Osteoblast (primary cell): ENCODE results near the gene MDFI. TPM values are rescaled to one million over a fixed set of nuclear protein-coding genes. Genes with fewer than 3 reads are reported as not detected.

Experiments used
- DNase-seq: peaks from one replicate; pipeline ENCODE4 v3.0.0; 2011; ENCODE audit warnings: low spot score, mixed read lengths; ENCODE audit not compliant: insufficient read length; ENCODE audit errors: missing footprints
- H2AFZ ChIP-seq: 2 replicates; pipeline ENCODE4 v1.6.0; 2011; ENCODE audit warnings: mild to moderate bottlenecking, low read length
- H3K27ac ChIP-seq: 2 replicates; pipeline ENCODE4 v1.5.1; 2011; ENCODE audit warnings: mild to moderate bottlenecking, low read depth, low read length, moderate library complexity
- H3K27me3 ChIP-seq: 2 replicates; pipeline ENCODE4 v1.6.0; 2012; ENCODE audit warnings: mild to moderate bottlenecking, control low read depth, inconsistent platforms, low read length, moderate library complexity; ENCODE audit not compliant: insufficient read depth
- H3K36me3 ChIP-seq: 2 replicates; pipeline ENCODE4 v1.5.1; 2011; ENCODE audit warnings: mild to moderate bottlenecking, low read length, control low read depth, moderate library complexity; ENCODE audit not compliant: insufficient read depth
- H3K4me1 ChIP-seq: 2 replicates; pipeline ENCODE4 v1.5.1; 2011; ENCODE audit warnings: mild to moderate bottlenecking, low read length, control low read depth, moderate library complexity; ENCODE audit not compliant: insufficient read depth
- H3K4me2 ChIP-seq: 2 replicates; pipeline ENCODE4 v1.6.0; 2011; ENCODE audit warnings: mild to moderate bottlenecking, low read length; ENCODE audit not compliant: insufficient read depth
- H3K4me3 ChIP-seq: fragments of 200-600 bp; sonication (generic); 3 replicates; pipeline ENCODE4 v1.5.1; 2012; ENCODE audit warnings: mild to moderate bottlenecking, low read length, inconsistent platforms; ENCODE audit not compliant: insufficient read depth
- H3K79me2 ChIP-seq: 2 replicates; pipeline ENCODE4 v1.6.0; 2012; ENCODE audit warnings: mild to moderate bottlenecking, low read length, control low read depth, inconsistent platforms; ENCODE audit not compliant: insufficient read depth
- H3K9me3 ChIP-seq: 2 replicates; pipeline ENCODE4 v1.5.1; 2011; ENCODE audit warnings: low read depth, low read length, control low read depth
- H4K20me1 ChIP-seq: 2 replicates; pipeline ENCODE4 v1.6.0; 2012; ENCODE audit warnings: mild to moderate bottlenecking, low read length, control low read depth; ENCODE audit not compliant: insufficient read depth
- total RNA-seq: library from RNA; depleted of rRNA; stranded (reverse); fragments of >200 nt; gene quantifications from 2 replicates; pipeline ENCODE4 v1.2.3, GENCODE V29; 2012
- TF ChIP-seq, protein P1 (sequence below): IDR thresholded peaks from 2 replicates; pipeline ENCODE4 v1.5.1; 2011; ENCODE audit warnings: mild to moderate bottlenecking, low read depth, low read length, moderate library complexity; ENCODE audit errors: extremely low read depth

Gene MDFI
- total RNA-seq, 1 donor = 0.72 TPM

DNA sequence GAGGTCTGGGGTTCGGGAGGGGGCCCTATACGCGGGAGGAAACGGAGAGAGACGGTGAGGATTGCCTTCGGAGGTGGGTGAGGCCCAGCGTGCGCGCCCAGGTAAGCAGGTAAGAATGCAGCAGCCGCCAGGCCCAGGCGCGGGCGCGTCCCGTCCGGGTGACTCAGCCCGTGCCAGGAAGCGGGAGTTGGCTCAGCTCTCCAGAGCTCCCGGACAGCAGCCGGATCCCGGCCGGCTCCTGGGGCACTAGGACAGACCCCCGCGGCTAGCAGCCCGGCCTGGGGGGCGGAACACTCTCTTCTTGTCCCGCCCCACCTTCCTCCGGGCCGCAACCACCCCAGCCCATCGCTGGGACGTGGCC is 1.5 kb upstream of the MDFI start:
- no peak overlapping the region for H3K4me2 ChIP-seq
- no peaks in the 10 kb centered on the region for H3K79me2 ChIP-seq
- no peak overlapping the region for H3K4me3 ChIP-seq
- H3K27ac ChIP-seq = no peak overlapping the region
- DNase-seq = peak; percentile 90
- H2AFZ ChIP-seq = no peak overlapping the region
- TF ChIP-seq, protein P1, sequence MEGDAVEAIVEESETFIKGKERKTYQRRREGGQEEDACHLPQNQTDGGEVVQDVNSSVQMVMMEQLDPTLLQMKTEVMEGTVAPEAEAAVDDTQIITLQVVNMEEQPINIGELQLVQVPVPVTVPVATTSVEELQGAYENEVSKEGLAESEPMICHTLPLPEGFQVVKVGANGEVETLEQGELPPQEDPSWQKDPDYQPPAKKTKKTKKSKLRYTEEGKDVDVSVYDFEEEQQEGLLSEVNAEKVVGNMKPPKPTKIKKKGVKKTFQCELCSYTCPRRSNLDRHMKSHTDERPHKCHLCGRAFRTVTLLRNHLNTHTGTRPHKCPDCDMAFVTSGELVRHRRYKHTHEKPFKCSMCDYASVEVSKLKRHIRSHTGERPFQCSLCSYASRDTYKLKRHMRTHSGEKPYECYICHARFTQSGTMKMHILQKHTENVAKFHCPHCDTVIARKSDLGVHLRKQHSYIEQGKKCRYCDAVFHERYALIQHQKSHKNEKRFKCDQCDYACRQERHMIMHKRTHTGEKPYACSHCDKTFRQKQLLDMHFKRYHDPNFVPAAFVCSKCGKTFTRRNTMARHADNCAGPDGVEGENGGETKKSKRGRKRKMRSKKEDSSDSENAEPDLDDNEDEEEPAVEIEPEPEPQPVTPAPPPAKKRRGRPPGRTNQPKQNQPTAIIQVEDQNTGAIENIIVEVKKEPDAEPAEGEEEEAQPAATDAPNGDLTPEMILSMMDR = no peak
- H3K9me3 ChIP-seq = no peaks in the 10 kb centered on the region
- H3K27me3 ChIP-seq = peaks cover 78% of the 10 kb centered on the region
- H3K36me3 ChIP-seq = no peaks in the 10 kb centered on the region
- no peaks in the 10 kb centered on the region for H3K4me1 ChIP-seq
- H4K20me1 ChIP-seq = no peaks in the 10 kb centered on the region

DNA sequence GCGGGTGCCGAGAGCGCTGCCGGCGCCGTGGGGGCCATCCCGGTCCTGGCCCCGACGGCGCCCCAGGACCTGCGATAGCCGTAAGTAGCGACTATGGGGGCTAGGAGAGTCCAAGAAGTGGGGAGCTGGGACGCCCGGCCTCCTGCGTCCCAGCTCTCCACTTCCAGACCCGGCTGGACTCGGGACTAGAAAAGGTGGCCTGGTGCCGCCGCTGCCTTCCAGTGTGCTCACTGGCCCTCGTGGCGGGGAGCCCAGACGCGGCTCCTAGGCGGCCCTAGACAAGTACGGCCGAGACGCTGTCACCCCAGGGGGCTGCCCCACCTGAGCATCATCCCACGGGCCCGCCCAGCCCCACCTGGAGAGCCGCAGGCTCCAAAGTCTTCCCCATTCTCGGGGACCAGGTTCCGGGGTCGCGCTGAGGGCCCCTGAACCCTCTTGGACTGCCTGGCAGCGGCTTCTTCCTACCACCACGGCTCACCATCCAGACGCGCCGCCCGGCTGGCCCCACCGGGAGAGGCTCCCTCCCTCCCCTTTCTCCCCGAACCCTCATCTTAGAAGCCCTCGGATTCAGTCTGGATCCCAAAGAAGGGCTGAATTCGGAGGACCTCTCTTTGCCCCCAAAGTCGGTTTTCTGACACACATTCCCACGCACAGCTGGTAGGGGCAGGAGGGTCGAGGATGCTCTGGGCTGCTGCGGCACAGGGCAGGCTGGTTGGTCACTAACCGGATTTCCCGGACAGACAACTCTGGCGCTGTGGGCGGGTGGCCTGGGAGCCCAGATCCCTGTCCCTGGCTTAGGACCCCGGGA is 870 bp upstream of the MDFI start:
- no peaks in the 10 kb centered on the region for H3K36me3 ChIP-seq
- H2AFZ ChIP-seq = no peak overlapping the region
- H3K79me2 ChIP-seq = no peaks in the 10 kb centered on the region
- peak; percentile 89 for DNase-seq
- no peak overlapping the region for H3K4me2 ChIP-seq
- H3K4me1 ChIP-seq = no peaks in the 10 kb centered on the region
- H3K9me3 ChIP-seq = no peaks in the 10 kb centered on the region
- no peak overlapping the region for H3K4me3 ChIP-seq
- no peaks in the 10 kb centered on the region for H4K20me1 ChIP-seq
- no peak overlapping the region for H3K27ac ChIP-seq
- TF ChIP-seq, protein P1 = no peak
- H3K27me3 ChIP-seq = peaks cover 80% of the 10 kb centered on the region

DNA sequence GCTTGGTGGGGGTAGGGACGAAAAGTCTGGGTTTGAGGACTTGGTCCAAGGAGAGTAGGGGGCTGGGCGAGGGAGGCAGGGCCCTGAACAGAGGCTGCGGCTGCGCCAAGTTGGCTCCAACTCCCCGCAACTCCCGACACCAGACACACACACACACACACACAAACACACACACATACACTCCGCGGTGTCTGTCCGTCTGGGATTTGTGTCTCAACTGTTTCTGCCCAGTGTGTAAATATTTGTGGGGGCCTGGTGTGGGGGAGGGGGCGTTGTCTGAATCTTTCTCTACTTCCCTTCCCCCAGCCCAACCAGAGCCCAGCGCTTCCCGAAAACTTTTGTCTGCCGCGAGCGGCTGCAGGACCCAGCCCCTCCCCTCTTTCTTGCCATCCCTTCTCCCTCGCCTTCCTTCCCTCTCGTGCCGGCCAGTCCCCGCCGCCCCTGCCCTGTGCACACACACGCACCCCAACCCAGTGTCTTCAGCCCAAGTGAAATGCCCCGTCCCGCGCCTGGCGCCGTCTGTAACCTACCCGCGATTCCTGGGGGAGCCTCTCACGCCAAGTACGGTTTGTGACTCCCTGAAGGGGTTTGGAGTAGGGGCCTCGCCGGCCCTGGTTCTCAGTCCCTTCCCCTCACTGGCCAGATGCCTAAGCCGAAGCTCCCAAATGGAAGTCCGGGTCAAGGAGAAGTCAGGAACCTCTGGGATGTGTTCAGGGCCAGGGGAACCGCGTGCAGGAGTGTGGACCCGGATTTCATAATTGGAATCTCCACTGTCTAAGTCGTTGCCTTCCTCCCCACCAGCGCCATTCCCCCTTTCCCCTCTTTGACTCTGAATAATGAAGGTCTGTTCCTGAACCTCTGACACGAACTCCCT is 904 bp downstream of the MDFI start:
- DNase-seq = peak; percentile 84
- Histone ChIP-seq H3K9me3 (no peaks in the 10 kb centered on the region), H3K4me3 (no peak overlapping the region), H3K4me2 (no peak overlapping the region), H3K4me1 (no peaks in the 10 kb centered on the region), H4K20me1 (no peaks in the 10 kb centered on the region), H3K36me3 (no peaks in the 10 kb centered on the region), H2AFZ (no peak overlapping the region), H3K79me2 (no peaks in the 10 kb centered on the region), H3K27me3 (peaks cover 90% of the 10 kb centered on the region), H3K27ac (no peak overlapping the region)
- TF ChIP-seq, protein P1 = no peak
